HG03039 (cell line): ENCODE data around the gene CMKLR1.

Experiments used
- ATAC-seq: cut with Tn5 transposase; IDR thresholded peaks from one replicate; pipeline ENCODE4 v1.9.1; 2021; ENCODE audit warnings: mild to moderate bottlenecking, moderate library complexity; ENCODE audit not compliant: unreplicated experiment

CMKLR1 gene, protein sequence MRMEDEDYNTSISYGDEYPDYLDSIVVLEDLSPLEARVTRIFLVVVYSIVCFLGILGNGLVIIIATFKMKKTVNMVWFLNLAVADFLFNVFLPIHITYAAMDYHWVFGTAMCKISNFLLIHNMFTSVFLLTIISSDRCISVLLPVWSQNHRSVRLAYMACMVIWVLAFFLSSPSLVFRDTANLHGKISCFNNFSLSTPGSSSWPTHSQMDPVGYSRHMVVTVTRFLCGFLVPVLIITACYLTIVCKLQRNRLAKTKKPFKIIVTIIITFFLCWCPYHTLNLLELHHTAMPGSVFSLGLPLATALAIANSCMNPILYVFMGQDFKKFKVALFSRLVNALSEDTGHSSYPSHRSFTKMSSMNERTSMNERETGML

DNA sequence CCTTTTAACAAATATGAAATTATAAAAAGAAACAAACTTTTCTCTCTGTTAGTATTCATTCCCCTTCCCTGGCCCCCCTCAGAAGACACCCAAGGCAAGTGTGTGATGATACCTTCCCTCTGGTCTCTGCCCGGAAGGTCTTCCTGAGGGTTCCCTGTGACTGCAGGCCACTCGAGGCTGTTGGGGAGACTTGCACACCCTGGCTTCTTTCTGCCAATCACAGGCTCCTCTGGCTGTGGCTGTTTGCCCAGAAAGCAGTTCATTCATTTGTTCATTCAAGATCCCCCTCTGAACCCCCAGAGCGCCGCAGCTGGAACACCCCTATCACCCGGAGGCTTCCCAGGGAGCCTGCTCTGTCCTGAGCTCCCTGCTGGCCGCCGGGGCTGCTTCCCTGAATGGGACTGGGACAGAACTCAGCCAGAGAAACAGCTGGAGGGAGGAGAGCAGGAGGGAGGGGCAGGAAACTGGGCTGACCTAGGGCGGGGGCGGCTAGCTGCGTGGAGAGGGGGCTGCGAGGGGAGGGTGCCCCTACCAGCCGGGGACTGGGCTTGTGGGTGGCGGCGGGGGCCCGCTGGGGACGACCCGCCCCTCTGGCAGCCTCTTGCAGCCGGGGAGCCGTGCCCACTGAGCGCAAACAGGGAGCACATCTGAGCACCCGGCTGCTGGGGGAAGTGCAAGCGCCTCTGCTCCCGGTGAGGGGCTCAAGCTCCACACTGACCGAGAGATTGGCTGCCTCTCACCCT, at the start of gene CMKLR1:
Gene CMKLR1, minus strand, starts transcription at position 397 of the 743 bp plus-strand sequence. CDS start 45,720 bp downstream, outside the sequence.
- ATAC-seq, result no peak

DNA sequence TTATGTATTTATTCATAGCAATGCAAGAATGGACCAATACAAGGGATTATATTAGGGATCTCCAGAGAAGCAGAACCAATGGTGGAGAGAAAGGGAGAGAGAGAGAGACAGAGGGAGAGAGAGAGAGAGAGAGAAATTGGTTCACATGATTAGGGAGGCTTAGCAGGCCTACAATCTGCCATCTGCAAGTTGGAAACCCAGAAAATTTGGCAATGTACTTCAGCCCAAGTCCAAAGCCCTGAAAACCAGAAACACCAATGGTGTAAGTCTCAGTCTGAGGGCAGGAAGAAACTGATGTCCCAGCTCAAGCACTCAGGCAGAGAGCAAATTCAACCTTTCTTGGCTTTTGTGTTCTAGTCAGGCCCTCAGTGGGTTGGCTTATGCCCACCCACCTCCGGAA, 48.7 kb upstream of the CMKLR1 start:
- no peak for ATAC-seq

DNA sequence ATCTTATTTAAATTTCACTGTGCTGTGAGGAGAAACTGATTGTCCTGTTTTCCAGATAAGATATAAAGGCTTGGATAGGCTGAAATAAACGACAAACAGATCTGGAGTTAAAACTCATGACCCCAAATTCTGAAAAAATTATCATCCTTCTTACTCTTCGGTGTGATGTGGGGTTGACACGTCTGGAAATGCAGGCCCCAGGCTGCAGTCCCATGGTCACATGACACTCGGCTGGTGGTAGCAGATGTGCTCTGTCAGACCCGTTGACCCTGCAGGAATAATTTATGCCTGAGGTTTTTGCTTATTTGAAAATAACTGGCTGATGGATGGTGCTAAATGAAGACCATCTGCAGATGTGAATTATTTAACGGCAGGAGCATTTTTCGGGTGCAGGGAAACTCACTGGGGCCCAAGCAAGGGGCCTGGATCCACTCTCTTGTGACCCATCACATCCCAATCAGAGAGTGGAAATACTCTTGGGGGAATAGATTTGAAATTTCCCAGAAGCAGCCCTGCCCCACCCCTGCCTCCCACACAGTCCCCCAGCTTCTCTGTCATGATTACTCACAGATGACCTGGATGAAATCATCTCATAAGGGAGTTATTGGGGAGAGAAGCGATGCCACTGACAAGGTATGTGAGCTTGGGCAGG, 47.7 kb upstream of the CMKLR1 start:
- no peak for ATAC-seq

DNA sequence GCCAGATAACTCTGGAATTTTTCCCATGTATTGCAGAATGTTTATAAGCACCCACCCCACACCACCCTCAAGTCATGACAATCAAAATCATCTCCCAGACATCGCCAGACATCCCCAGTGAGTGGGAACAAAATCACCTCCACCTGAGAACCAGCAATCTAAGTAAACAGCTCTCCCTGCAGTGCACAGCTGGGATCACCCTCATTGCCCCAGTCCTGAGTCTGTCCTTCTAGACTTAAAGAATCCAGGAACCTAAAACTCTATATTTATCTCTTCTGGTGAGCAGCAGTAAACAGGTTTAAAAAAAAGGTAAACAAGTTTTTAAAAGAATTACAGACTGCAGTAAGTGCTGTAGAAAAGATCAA, 43.3 kb upstream of the CMKLR1 start:
- ATAC-seq, result no peak

DNA sequence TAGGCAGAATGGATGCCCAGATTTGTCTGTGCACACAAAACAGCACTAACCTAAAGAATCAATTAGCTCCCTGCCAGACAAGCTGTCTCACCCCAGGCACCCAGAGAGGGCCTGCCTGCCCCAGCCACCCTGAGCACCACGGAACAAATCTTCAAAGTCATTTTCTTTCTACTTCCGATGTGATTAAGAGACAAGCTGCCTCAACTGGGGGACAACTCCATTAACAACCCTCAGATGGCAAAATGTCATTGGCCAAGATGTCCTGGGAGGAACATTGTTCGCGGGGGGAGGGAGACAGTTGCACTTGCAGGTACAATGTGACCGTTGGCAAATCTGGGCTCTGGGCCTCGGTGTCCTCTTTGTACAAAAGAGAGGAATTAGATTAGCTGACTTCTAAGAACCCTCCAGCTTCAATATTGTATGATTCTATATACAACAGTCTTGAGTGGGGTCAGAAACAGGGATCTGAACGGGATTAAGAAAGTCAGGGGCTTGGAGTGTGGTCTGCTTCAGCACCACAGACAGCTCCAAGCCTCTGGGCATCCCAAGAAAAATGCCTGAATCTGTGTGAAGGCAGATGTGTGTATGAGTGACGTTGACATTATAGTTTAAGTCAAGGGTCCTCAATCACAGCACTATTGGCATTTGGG, 42.8 kb upstream of the CMKLR1 start:
- no peak for ATAC-seq

DNA sequence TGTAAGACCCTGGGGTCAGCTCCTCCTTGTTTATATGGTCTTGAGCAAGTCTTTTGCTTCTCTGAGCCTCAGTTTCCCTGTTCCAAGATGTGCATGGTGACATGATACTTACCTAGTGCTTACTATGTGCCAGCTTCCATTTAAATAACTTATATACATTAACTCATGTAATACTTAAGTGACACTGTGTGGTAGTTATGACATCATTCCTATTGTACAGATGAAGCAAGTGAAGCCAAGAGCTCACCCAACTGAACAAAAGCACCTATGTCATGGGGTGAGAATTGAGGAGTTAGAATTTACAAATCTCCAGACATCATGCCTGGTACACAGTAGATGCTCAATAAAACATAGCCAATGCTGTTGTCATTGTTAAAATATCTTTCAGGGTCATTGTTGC, 41.3 kb upstream of the CMKLR1 start:
- no peak for ATAC-seq

DNA sequence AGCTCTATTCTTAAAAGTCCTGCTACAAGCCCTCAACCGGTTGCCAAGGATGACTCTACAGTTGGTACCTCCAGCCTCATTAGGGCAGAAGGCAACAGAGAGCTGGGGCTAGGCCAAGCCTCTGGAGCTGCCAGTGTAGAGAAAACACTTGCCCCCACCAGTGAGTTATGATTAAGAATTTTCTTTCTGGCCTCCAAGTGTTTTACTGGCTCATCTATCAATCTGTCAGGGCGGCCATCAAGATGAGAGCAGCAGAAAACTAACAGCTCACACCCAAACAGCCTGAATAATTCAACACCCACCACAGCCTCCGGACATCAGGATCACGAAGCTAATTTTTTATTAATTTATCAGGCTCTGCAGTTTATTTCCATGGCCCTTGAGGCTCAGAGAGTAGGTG, 40.7 kb upstream of the CMKLR1 start:
- no peak for ATAC-seq

DNA sequence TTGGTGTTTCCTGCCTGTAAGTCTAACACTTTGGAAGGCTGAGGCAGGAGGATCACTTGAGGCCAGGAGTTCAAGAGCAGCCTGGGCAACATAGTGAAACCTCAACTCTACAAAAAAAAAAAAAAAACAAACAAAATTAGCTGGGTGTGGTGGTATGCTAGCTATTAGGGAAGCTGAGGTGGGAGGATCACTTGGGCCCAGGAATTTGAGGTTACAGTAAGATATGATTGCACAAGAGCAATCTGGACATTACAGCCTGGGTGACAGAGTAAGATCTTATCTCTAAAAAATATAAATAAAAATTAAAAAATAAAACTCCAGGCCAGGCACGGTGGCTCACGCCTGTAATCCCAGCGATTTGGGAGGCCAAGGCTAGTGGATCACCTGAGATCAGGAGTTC, 39.8 kb upstream of the CMKLR1 start:
- no peak for ATAC-seq

DNA sequence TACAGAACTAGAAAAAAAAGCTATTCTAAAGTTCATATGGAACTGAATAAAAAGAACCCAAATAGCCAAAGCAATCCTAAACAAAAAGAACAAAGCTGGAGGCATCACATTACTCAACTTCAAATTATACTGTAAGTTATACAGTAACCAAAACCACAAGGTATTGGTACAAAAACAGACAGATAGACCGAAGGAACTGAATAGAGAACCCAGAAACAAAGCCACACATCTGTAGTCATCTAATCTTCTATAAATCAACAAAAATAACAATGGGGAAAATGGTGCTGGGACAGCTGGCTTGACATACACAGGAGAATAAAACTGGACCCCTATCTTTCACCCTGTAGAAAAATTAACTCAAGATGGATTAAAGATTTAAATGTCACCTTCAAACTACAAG, 38.1 kb upstream of the CMKLR1 start:
- ATAC-seq, result no peak

DNA sequence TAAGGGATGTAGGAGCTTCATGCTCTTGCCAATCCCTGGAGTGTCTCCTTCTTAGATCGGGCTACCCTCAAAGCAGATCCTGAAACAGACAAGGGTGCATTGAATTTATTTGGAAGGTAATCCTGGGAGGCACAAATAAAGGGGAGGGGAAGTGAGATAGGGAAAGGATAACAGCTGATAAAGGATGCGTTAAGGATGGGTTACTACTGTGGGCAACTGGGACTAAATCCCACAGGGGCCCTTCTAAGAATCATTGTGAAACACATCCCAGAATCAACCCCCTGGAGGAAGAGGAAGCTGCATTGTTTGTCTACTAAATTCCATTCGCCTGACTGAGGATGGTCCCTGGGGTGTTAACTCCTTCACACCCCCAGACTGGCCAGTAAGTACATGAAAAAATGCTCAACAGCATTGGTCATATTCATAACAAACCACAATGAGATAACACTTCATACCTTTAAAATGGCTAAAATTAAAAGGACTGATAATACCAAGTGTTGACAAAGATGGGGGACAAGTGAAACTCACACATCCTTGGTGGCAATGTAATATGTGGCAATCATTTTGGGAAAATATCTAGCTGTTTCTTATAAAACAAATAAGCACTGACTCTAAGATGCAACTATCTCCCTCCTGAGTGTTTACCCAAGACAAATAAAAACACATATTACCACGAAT, 37.0 kb upstream of the CMKLR1 start:
- no peak for ATAC-seq

DNA sequence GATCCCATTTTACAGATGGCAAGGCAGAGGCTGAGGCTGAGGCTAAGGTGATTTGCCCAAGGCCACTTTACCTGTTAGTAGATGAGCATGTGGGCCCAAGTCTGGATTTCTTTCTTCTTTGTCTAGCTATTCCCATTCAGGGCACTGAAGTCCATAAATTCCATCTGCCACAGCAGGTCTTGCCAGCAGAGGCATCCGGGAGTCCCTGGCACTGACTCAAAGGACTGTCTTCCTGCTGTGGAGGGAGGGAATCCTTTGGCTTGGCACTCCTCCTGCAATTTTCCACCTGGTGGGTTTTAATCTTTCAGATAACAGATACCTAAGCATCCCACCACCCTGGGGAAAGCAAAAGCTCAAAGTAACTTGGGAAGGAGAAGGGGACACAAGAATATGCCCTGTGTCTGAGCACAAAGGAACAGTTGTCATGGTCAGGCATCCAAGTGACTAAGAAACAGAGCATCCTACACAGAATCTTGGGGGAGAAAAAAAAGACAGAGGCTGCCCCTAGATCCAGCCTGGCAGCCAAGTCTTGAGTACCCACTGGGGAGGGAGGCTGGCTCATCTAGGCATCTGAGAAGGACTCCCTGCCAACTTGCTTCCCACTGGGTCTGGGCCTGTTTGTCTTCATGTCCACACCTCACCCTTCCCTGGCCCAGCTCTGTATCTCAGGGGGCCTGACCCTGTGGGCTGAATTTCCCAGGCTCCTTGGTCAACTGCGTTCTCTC, 35.6 kb upstream of the CMKLR1 start:
- ATAC-seq, result no peak

DNA sequence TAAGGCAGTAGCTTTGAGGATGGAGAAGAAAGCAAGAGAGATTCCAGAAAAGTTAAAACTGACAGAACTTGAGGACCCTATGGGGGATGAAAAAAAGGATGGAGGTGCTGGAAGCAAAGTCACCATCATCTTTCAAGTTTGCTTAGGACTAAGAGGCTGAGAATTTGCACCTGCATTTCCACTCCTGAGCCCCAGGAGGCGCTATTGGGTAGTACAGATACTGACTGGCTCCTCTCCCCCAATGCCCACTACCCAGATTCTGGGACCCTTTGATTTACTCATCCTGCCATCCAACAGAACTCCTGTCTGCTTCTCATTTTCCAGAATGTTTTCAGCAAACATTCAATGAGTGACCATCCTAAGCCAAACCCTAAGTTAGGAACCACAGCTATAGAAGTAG, 34.0 kb upstream of the CMKLR1 start:
- no peak for ATAC-seq

DNA sequence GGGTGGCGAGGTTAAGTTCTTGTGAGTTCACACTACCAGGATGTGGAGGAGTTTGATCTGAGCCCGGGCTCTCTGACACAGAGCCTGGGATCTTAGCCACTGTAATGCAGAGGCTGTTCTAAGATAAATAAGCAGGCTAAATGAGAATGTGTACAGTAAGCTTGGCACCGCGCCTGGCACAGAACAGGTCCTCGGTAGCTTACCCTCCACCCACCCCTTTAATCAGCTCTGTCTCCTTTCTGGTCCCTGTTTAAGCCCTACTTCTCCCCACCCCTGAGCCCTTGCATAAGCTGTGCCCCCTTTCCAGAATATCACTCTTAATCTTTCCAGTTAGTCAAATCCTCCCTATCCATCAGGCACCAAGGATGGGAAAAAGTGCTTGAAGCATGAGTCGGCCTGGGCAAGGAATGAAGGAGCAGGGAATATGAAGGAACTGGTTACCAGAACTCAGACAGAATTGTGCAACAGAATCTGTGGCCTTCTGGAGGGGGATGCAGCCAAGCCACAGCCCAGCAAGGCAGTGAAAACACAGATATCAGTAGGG, 32.8 kb upstream of the CMKLR1 start:
- no peak for ATAC-seq

DNA sequence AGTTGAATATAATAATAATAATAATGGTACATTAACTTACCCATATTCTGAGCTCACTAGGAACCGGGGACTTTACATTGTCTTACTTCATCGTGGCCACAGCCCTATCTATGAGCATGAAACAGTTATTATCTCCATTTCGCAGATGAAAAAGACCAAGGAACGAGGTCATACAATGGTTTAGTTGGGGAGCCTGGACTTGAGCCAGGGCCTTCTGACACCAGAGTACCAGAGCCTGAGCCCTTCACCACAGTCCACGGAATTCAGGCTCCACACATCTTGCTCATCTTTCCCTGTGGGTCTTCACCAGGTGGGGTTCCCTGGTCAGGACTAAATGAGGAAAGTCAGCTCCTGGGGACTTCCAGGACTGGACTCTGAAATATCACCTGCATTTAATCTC, 31.3 kb upstream of the CMKLR1 start:
- ATAC-seq, result no peak

DNA sequence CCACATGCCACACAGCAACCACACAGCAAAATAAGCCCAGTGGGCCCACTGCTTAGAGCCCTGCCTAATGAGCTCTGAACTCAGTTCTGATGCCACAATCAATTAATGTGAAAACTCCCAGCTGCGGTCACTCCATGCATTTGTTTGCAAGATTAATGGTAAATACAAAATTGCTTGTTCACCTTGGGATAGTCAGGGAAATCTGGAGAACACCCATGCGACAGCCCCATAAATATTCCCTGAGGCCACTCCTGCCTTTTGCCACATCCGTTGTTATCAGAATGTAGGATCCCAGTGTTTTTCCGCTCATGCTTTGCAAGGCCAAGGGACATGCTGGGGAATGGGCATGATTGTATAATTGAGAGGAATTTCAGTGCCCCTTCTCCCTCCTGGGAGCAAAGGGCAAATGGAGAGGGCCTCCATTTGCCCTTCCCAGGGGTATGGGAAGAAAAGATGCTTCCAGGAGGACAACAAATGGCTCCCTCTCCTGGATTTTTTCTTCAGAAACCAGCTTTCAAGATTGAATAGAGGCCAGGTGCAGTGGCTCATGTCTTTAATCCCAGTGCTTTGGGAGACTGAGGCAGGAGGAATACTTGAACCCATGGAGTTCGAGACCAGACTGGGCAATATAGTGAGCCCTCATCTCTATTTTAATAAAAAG, 30.8 kb upstream of the CMKLR1 start:
- ATAC-seq, result no peak

DNA sequence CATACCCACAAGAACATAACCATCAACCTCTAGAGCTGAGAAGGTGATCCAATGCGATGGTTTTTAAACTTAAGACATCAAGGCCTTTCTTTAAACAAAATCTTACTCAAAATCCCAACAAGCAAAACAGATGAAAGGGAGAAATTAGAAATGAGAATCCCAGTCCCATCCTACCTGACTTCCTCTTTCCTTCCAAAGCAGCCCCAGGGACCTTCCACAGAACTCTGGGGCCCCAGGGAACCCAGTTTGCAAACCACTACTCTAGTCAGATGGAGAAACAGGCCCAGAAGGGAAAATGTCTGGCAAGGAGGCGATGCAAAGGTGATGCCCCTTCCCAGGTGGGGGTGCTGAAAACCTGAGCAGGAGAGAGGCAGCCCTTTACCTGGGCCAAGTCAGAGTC, 29.0 kb upstream of the CMKLR1 start:
- ATAC-seq, result no peak

DNA sequence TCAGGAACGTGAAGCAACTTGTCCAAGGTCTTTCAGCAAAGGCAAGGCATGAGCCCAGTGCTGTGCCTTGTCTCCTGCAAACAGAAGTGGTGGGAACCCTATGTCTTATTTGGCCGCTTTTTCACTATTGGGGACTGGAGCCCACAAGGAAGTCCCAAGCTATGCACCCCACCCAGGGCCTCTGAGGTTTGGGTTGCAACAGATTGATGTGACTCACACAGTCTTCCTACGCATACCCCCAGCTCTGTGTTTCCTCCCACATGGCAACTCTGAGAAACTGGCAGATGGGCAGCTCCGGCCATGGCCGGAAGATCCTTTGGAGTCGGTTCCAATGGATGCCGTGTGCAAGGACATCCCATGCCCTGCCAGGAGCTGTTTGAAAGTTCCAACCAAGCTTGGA, 28.3 kb upstream of the CMKLR1 start:
- ATAC-seq, result no peak

DNA sequence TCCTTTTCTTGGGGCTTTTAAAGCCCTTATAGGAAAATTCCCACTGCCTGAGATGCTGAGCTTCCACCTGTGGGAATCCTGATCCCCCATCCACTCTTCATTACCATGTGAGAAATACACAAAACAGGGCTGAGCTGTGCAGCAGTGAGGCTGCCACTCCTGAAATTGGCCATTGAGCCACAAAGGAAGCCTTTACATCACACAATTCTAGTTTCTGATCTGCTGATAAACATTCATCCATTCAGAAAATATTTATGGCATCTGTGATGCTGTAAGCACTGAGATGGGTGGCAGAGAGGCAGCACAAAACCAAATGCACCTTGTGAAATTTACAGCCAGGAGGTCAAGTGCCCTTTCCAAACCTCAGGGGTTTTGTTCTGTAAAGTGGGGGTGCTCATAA, 26.2 kb upstream of the CMKLR1 start:
- no peak for ATAC-seq

DNA sequence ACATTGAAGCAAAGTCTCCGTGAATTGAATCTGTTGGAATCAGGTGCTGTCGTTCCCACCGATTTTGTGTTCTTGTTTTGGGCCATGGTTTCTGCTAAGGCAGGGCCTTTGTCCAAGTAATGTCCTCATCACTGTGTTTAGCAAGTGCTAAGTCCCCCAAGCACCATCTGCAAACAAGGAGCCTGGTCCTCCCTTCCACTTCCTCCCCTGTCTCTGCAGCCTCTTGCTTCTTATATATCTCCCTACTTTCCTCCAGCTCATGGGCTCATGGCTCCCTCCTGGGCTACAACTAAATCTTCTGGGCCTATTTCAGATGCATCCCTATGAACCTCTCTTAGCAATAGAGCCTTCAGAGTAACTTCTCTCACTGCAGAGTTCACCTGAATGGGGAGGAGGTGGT, 25.8 kb upstream of the CMKLR1 start:
- ATAC-seq, result no peak

DNA sequence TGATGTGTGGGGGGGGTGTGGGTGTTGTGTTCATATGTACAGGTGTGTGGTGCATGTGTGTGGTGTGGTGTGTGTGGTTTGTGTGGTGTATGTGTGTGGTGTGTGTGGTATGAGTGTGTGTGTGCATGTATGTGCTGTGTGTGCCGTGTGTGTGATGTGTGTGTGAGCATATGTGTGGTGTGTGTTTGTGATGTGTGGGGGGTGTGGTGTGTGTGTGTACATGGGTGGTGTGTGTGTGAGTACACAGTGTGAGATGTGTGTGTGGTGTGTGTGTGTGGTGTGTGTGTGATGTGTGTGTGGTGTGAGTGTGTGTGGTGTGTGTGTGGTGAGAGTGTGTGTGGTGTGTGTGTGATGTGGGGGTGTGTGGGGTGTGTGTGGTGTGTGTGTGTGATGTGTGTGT, 24.5 kb upstream of the CMKLR1 start:
- no peak for ATAC-seq
